SK-N-SH treated with all-trans-retinoic acid at 6 μM for 48 hours (cell line): ENCODE results near the gene ASCL5.

Experiments
- ATAC-seq: fragments of 200-7000 bp; cut with Tn5 transposase; 3 replicates; pipeline ENCODE4 v1.9.1; 2020; ENCODE audit warnings: mild to moderate bottlenecking, moderate library complexity
- ARNTL ChIP-seq: fragments of 450-650 bp; formaldehyde crosslinking; IDR thresholded peaks from 2 replicates; pipeline ENCODE4 v1.5.0; 2020; ENCODE audit warnings: low read depth, mild to moderate bottlenecking, moderate library complexity, borderline replicate concordance
- BACH2 ChIP-seq: fragments of 250-450 bp; sonication (Bioruptor Pico); IDR thresholded peaks from 2 replicates; pipeline ENCODE4 v1.9.0; 2021; ENCODE audit warnings: mild to moderate bottlenecking, borderline replicate concordance
- CSDC2 ChIP-seq: fragments of 250-450 bp; sonication (Bioruptor Pico); IDR thresholded peaks from 2 replicates; pipeline ENCODE4 v1.5.0; 2020; ENCODE audit warnings: mild to moderate bottlenecking, moderate library complexity
- CSRNP3 ChIP-seq: fragments of 250-450 bp; sonication (Bioruptor Pico); IDR thresholded peaks from 2 replicates; pipeline ENCODE4 v1.5.1; 2021; ENCODE audit warnings: mild to moderate bottlenecking, moderate library complexity
- ESRRG ChIP-seq: fragments of 250-450 bp; sonication (Bioruptor Pico); IDR thresholded peaks from 2 replicates; pipeline ENCODE4 v1.6.1; 2021; ENCODE audit warnings: mild to moderate bottlenecking
- GLIS3 ChIP-seq: fragments of 250-450 bp; sonication (Bioruptor Pico); IDR thresholded peaks from 2 replicates; pipeline ENCODE4 v1.5.0; 2020; ENCODE audit warnings: mild to moderate bottlenecking, moderate library complexity
- ISL1 ChIP-seq: fragments of 250-450 bp; sonication (Bioruptor Pico); IDR thresholded peaks from 2 replicates; pipeline ENCODE4 v2.1.2; 2022; ENCODE audit warnings: mild to moderate bottlenecking, moderate library complexity
- OSR1 ChIP-seq: fragments of 250-450 bp; sonication (Bioruptor Pico); IDR thresholded peaks from 2 replicates; pipeline ENCODE4 v1.8.0; 2022; ENCODE audit warnings: moderate library complexity, mild to moderate bottlenecking, inconsistent platforms
- POU6F1 ChIP-seq: fragments of 250-450 bp; sonication (Bioruptor Pico); IDR thresholded peaks from 2 replicates; pipeline ENCODE4 v1.8.0; 2021; ENCODE audit warnings: low read depth, mild to moderate bottlenecking, moderate library complexity, borderline replicate concordance
- PPARA ChIP-seq: fragments of 250-450 bp; sonication (Bioruptor Pico); IDR thresholded peaks from 2 replicates; pipeline ENCODE4 v1.5.0; 2020; ENCODE audit warnings: mild to moderate bottlenecking, borderline replicate concordance
- RARB ChIP-seq: fragments of 250-450 bp; sonication (Bioruptor Pico); IDR thresholded peaks from 2 replicates; pipeline ENCODE4 v1.8.0; 2021; ENCODE audit warnings: mild to moderate bottlenecking, moderate library complexity
- SNAI2 ChIP-seq: fragments of 250-450 bp; sonication (Bioruptor Pico); IDR thresholded peaks from 2 replicates; pipeline ENCODE4 v1.5.0; 2020; ENCODE audit warnings: mild to moderate bottlenecking, moderate library complexity
- TCF4 ChIP-seq: fragments of 250-450 bp; sonication (Bioruptor Pico); IDR thresholded peaks from 2 replicates; pipeline ENCODE4 v1.8.0; 2021; ENCODE audit warnings: mild to moderate bottlenecking, moderate library complexity, borderline replicate concordance
- TOX ChIP-seq: fragments of 250-450 bp; sonication (Bioruptor Pico); IDR thresholded peaks from 2 replicates; pipeline ENCODE4 v1.8.0; 2021; ENCODE audit warnings: mild to moderate bottlenecking, moderate library complexity, borderline replicate concordance
- ZC3H10 ChIP-seq: fragments of 250-450 bp; sonication (Bioruptor Pico); IDR thresholded peaks from 2 replicates; pipeline ENCODE4 v1.5.1; 2021; ENCODE audit warnings: mild to moderate bottlenecking, moderate library complexity
- ZFP3 ChIP-seq: fragments of 250-450 bp; sonication (Bioruptor Pico); IDR thresholded peaks from 2 replicates; pipeline ENCODE4 v1.5.0; 2020; ENCODE audit warnings: mild to moderate bottlenecking, moderate library complexity
- ZFP30 ChIP-seq: fragments of 450-650 bp; formaldehyde crosslinking; IDR thresholded peaks from 2 replicates; pipeline ENCODE4 v1.5.0; 2022; ENCODE audit warnings: mild to moderate bottlenecking, moderate library complexity
- ZNF565 ChIP-seq: fragments of 450-650 bp; formaldehyde crosslinking; conservative IDR thresholded peaks from 2 replicates; pipeline ENCODE4 v1.5.0; 2020; ENCODE audit warnings: low read depth, mild to moderate bottlenecking, moderate library complexity
- ZNF70 ChIP-seq: fragments of 450-650 bp; formaldehyde crosslinking; IDR thresholded peaks from 2 replicates; pipeline ENCODE4 v1.5.0; 2020; ENCODE audit warnings: mild to moderate bottlenecking, moderate library complexity
- ZNF8 ChIP-seq: fragments of 450-650 bp; formaldehyde crosslinking; IDR thresholded peaks from 2 replicates; pipeline ENCODE4 v1.5.0; 2020; ENCODE audit warnings: mild to moderate bottlenecking, moderate library complexity
- TF ChIP-seq, protein P1 (sequence below): fragments of 250-450 bp; sonication (Bioruptor Pico); IDR thresholded peaks from 2 replicates; pipeline ENCODE4 v1.5.1; 2020; ENCODE audit warnings: low read depth, mild to moderate bottlenecking, moderate library complexity
- TF ChIP-seq, protein P2 (sequence below): fragments of 250-450 bp; sonication (Bioruptor Pico); IDR thresholded peaks from 2 replicates; pipeline ENCODE4 v1.8.0; 2020; ENCODE audit warnings: mild to moderate bottlenecking, moderate library complexity, borderline replicate concordance

Gene ASCL5

GRCh38 chr1:201131398-201131797 is 4.4 kb upstream of the ASCL5 start:
- no peak for TF ChIP-seq ZNF565 (CRISPR knock-in tag)
- no peak for TF ChIP-seq GLIS3 (CRISPR knock-in tag)
- TF ChIP-seq OSR1 (CRISPR knock-in tag), result no peak
- TF ChIP-seq, protein P1, sequence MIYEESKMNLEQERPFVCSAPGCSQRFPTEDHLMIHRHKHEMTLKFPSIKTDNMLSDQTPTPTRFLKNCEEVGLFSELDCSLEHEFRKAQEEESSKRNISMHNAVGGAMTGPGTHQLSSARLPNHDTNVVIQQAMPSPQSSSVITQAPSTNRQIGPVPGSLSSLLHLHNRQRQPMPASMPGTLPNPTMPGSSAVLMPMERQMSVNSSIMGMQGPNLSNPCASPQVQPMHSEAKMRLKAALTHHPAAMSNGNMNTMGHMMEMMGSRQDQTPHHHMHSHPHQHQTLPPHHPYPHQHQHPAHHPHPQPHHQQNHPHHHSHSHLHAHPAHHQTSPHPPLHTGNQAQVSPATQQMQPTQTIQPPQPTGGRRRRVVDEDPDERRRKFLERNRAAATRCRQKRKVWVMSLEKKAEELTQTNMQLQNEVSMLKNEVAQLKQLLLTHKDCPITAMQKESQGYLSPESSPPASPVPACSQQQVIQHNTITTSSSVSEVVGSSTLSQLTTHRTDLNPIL (CRISPR knock-in tag), result no peak
- no peak for TF ChIP-seq ZFP30
- no peak for TF ChIP-seq ZC3H10 (CRISPR knock-in tag)
- TF ChIP-seq, protein P2, sequence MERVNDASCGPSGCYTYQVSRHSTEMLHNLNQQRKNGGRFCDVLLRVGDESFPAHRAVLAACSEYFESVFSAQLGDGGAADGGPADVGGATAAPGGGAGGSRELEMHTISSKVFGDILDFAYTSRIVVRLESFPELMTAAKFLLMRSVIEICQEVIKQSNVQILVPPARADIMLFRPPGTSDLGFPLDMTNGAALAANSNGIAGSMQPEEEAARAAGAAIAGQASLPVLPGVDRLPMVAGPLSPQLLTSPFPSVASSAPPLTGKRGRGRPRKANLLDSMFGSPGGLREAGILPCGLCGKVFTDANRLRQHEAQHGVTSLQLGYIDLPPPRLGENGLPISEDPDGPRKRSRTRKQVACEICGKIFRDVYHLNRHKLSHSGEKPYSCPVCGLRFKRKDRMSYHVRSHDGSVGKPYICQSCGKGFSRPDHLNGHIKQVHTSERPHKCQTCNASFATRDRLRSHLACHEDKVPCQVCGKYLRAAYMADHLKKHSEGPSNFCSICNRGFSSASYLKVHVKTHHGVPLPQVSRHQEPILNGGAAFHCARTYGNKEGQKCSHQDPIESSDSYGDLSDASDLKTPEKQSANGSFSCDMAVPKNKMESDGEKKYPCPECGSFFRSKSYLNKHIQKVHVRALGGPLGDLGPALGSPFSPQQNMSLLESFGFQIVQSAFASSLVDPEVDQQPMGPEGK, result no peak
- TF ChIP-seq ISL1 (CRISPR knock-in tag), result no peak
- no peak for TF ChIP-seq TOX
- no peak for TF ChIP-seq ZNF70
- TF ChIP-seq ESRRG (CRISPR knock-in tag), result no peak
- no peak for TF ChIP-seq CSRNP3 (CRISPR knock-in tag)
- TF ChIP-seq CSDC2 (CRISPR knock-in tag), result no peak
- TF ChIP-seq SNAI2 (CRISPR knock-in tag), result no peak
- TF ChIP-seq PPARA, result no peak
- ATAC-seq, result no peak

GRCh38 chr1:201128962-201129361 is 2.0 kb upstream of the ASCL5 start:
- TF ChIP-seq ESRRG (CRISPR knock-in tag), result no peak
- TF ChIP-seq CSRNP3 (CRISPR knock-in tag), result no peak
- TF ChIP-seq POU6F1 (CRISPR knock-in tag), result no peak
- no peak for TF ChIP-seq CSDC2 (CRISPR knock-in tag)
- TF ChIP-seq BACH2 (CRISPR knock-in tag), result no peak
- TF ChIP-seq TCF4, result no peak
- no peak for TF ChIP-seq ARNTL (CRISPR knock-in tag)
- no peak for TF ChIP-seq TOX
- TF ChIP-seq GLIS3 (CRISPR knock-in tag), result no peak
- TF ChIP-seq, protein P1 (CRISPR knock-in tag), result no peak
- no peak for TF ChIP-seq ISL1 (CRISPR knock-in tag)
- TF ChIP-seq ZC3H10 (CRISPR knock-in tag), result no peak
- TF ChIP-seq ZFP3 (CRISPR knock-in tag), result no peak
- no peak for TF ChIP-seq OSR1 (CRISPR knock-in tag)
- TF ChIP-seq SNAI2 (CRISPR knock-in tag), result no peak
- TF ChIP-seq, protein P2, result no peak
- no peak for TF ChIP-seq ZFP30
- no peak for TF ChIP-seq ZNF8
- TF ChIP-seq RARB (CRISPR knock-in tag), result no peak
- no peak for TF ChIP-seq PPARA
- no peak for ATAC-seq
